HepG2 (cell line): ENCODE results near the gene MCC. TPM values are rescaled to one million over a fixed set of nuclear protein-coding genes. Genes with fewer than 3 reads are reported as not detected.

Experiments
- ATAC-seq: fragments of 200-7000 bp; cut with Tn5 transposase; 3 replicates; pipeline ENCODE4 v1.9.1; 2020; ENCODE audit warnings: mild to moderate bottlenecking, moderate library complexity
- BruUV-seq: library from RNA; stranded (reverse); fragments of 400-500 nt; replicated peaks from 2 replicates; lab custom pipeline; 2021; lab: Mats Ljungman, UMichigan
- CTCF ChIA-PET: fragments of 300-600 bp; formaldehyde crosslinking; extraction: SDS; loops from one replicate; lab custom pipeline; 2021; ENCODE audit warnings: low total read pairs, inconsistent platforms, low intra/inter-chr PET ratio; lab: Yijun Ruan, JAX
- POLR2A ChIA-PET: fragments of 350-600 bp; sonication (Branson Sonifier 250); formaldehyde crosslinking; loops from one replicate; lab custom pipeline; 2020; ENCODE audit warnings: antibody characterized with exemption, inconsistent platforms; lab: Yijun Ruan, JAX
- DNase-seq: peaks from one replicate; pipeline ENCODE4 v3.0.0-alpha.2; 2015; ENCODE audit warnings: low spot score
- FAIRE-seq: peaks from 3 replicates; lab custom pipeline; 2011; peaks lifted over from hg19 to GRCh38; lab: Jason Lieb, UNC
- H2AFZ ChIP-seq: one replicate; pipeline ENCODE4 v1.6.1; 2011; ENCODE audit warnings: low read length, inconsistent platforms
- H3K27ac ChIP-seq: fragments of 300-600 bp; 3 replicates; pipeline ENCODE4 v1.8.0; 2011; ENCODE audit warnings: mixed run types, mild to moderate bottlenecking, mixed read lengths, low read length, inconsistent platforms; ENCODE audit not compliant: insufficient read depth; ENCODE audit errors: extremely low read length
- H3K27me3 ChIP-seq, 2 experiments: fragments of 200-600 bp in 1 of 2; 2 replicates in 1 of 2; 3 replicates in 1 of 2; pipeline versions ENCODE4 v1.6.0 to v1.8.0; 2011; ENCODE audit warnings: low read length in 2 of 2, mild to moderate bottlenecking in 2 of 2, moderate library complexity in 2 of 2, inconsistent platforms in 1 of 2; ENCODE audit not compliant: insufficient read depth in 2 of 2, control insufficient read depth in 1 of 2
- H3K36me3 ChIP-seq, 2 experiments: fragments of 200-600 bp in 1 of 2; replicated peaks in 1 of 2; 2 replicates in 1 of 2; 3 replicates in 1 of 2; pipeline versions ENCODE4 v1.5.1 to v1.8.0; 2011; ENCODE audit warnings: low read length in 2 of 2, inconsistent platforms in 1 of 2; ENCODE audit not compliant: insufficient read depth in 2 of 2, control insufficient read depth in 1 of 2
- H3K4me1 ChIP-seq: 2 replicates; pipeline ENCODE4 v1.5.1; 2012; ENCODE audit warnings: low read length, inconsistent platforms; ENCODE audit not compliant: insufficient read depth
- H3K4me2 ChIP-seq: 2 replicates; pipeline ENCODE4 v1.6.0; 2011; ENCODE audit warnings: low read depth, low read length, inconsistent platforms
- H3K4me3 ChIP-seq, 3 experiments: fragments of 200-600 bp in 1 of 3; sonication (generic), shearing (Covaris generic) in 1 of 3; replicated peaks in 1 of 3; 2 replicates each; pipeline ENCODE4 v1.5.1; 2011 to 2016; ENCODE audit warnings: low read length in 3 of 3, inconsistent platforms in 2 of 3, low read depth in 2 of 3, mild to moderate bottlenecking in 2 of 3, control low read depth in 1 of 3, mixed read lengths in 1 of 3; ENCODE audit not compliant: insufficient read depth in 1 of 3
- H3K79me2 ChIP-seq: one replicate; pipeline ENCODE4 v1.6.1; 2011; ENCODE audit warnings: low read length, inconsistent platforms; ENCODE audit not compliant: insufficient read depth
- H3K9ac ChIP-seq: 2 replicates; pipeline ENCODE4 v1.6.0; 2011; ENCODE audit warnings: mild to moderate bottlenecking, low read depth, low read length, inconsistent platforms; ENCODE audit not compliant: insufficient read depth
- H3K9me3 ChIP-seq: 2 replicates; pipeline ENCODE4 v1.5.1; 2012; ENCODE audit warnings: mild to moderate bottlenecking, low read length
- H4K20me1 ChIP-seq: 2 replicates; pipeline ENCODE4 v1.6.0; 2011; ENCODE audit warnings: inconsistent platforms, mild to moderate bottlenecking, low read length, moderate library complexity; ENCODE audit not compliant: insufficient read depth
- ATF5 ChIP-seq: sonication (generic); formaldehyde crosslinking; IDR thresholded peaks from 2 replicates; pipeline ENCODE4 v1.4.0; 2020; ENCODE audit warnings: mild to moderate bottlenecking, low read depth, missing genetic modification reagents
- E2F2 ChIP-seq: sonication (generic); formaldehyde crosslinking; IDR thresholded peaks from 2 replicates; pipeline ENCODE4 v1.4.0; 2020; ENCODE audit warnings: missing genetic modification reagents, borderline replicate concordance
- ETS1 ChIP-seq: sonication (generic); formaldehyde crosslinking; IDR thresholded peaks from 2 replicates; pipeline ENCODE4 v1.4.0; 2020; ENCODE audit warnings: missing genetic modification reagents
- MNT ChIP-seq: fragments of 450-650 bp; IDR thresholded peaks from 2 replicates; pipeline ENCODE4 v1.6.1; 2016
- TFDP2 ChIP-seq: sonication (generic); formaldehyde crosslinking; IDR thresholded peaks from 2 replicates; pipeline ENCODE4 v1.4.0; 2020; ENCODE audit warnings: missing genetic modification reagents
- ZNF12 ChIP-seq: sonication (generic); formaldehyde crosslinking; IDR thresholded peaks from 2 replicates; pipeline ENCODE4 v1.5.0; 2020; ENCODE audit warnings: missing genetic modification reagents
- ZNF33B ChIP-seq: sonication (generic); formaldehyde crosslinking; IDR thresholded peaks from 2 replicates; pipeline ENCODE4 v1.5.1; 2020; ENCODE audit warnings: mild to moderate bottlenecking, missing genetic modification reagents
- ZNF441 ChIP-seq: sonication (generic); formaldehyde crosslinking; IDR thresholded peaks from 2 replicates; pipeline ENCODE4 v1.7.0; 2021; ENCODE audit warnings: missing genetic modification reagents, borderline replicate concordance
- WGBS: methylation state at CpG from one replicate; pipeline ENCODE4 v1.1.6; 2017; ENCODE audit warnings: low lambda C conversion rate; 5-methylcytosine and 5-hydroxymethylcytosine counted together
- in situ Hi-C: cut with HindIII; loops from 2 replicates; pipeline ENCODE4 v1.10.0; 2017; ENCODE audit warnings: low pct_unique_long_range_greater_than_20kb; ENCODE audit not compliant: extremely low pct_ligation_motif_present
- intact Hi-C: fragments of 100-400 bp; cut with micrococcal nuclease; formaldehyde crosslinking; loops from one replicate; pipeline ENCODE4 v1.10.0; 2022; ENCODE audit not compliant: unreplicated experiment
- polyA plus RNA-seq, 8 experiments: library from polyadenylated mRNA; depleted of rRNA in 3 of 8; stranded (reverse) in 7 of 8; unstranded in 1 of 8; fragments of >200 nt; fragmentation: Illumina TruSeq in 4 of 8; extraction: Trizol in 4 of 8; gene quantifications; 2 replicates each; pipeline versions ENCODE4 v1.2.1 to v1.2.3, GENCODE V29; 2011 to 2016; ENCODE audit warnings: low read depth in 4 of 8, missing spikeins in 1 of 8, mixed read lengths in 1 of 8; ENCODE audit not compliant: insufficient read depth in 1 of 8
- total RNA-seq, 5 experiments: library from RNA; depleted of rRNA; stranded (reverse); fragments of >200 nt; fragmentation: Illumina TruSeq; extraction: Trizol; gene quantifications; 2 replicates each; pipeline ENCODE4 v1.2.3, GENCODE V29; 2016; ENCODE audit warnings: low read depth in 1 of 5

Gene MCC
- total and polyA plus RNA-seq, 2 of the 13 experiments (the other 11 are each of a cell fraction or from before 2014, with no cell fraction given), result 0.55 to 2.4 TPM

GRCh38 chr5:113340537-113340936 is 147.7 kb downstream of the MCC start:
- no peak for FAIRE-seq
- DNase-seq, result no peak
- intact Hi-C loops, result no loop called here
- in situ Hi-C loops, result no loop called here
- Histone ChIP-seq H3K9ac (no peak overlapping the region), H2AFZ (no peak overlapping the region), H3K79me2 (no peaks in the 10 kb centered on the region), H4K20me1 (no peaks in the 10 kb centered on the region), H3K4me2 (no peak overlapping the region), H3K4me1 (no peaks in the 10 kb centered on the region), H3K27ac (no peak overlapping the region), H3K4me3 (no peak overlapping the region), H3K27me3 (peaks cover 0 to 5% of the 10 kb centered on the region in 2 experiments; a peak in 2 of 5 replicates), H3K36me3 (no peaks in the 10 kb centered on the region), H3K9me3 (no peaks in the 10 kb centered on the region)
- no peak for TF ChIP-seq TFDP2 (CRISPR knock-in tag)
- TF ChIP-seq MNT, result peak; percentile 57
- WGBS, result 38% methylated on average over 4 of the region's 7 CpGs
- ChIA-PET POLR2A (no interaction called here), CTCF (no interaction called here)
- no TSS peak for BruUV-seq
- peak; percentile 54 for ATAC-seq

GRCh38 chr5:113338628-113339027 is 149.6 kb downstream of the MCC start:
- BruUV-seq, result no TSS peak
- in situ Hi-C loops (no loop called here), intact Hi-C loops (loop anchor here (5.0 kb wide), 1 partner anchor 269 kb away; no protein-coding TSS in a partner anchor)
- no peaks in the 10 kb centered on the region for H3K4me1 ChIP-seq
- no peak overlapping the region for H2AFZ ChIP-seq
- ATAC-seq, result no peak
- ChIA-PET CTCF (no interaction called here), POLR2A (no interaction called here)
- H3K27ac ChIP-seq, result no peak overlapping the region
- no peak overlapping the region for H3K4me2 ChIP-seq
- whole genome bisulfite sequencing, result 25% methylated on average over 3 of the region's 3 CpGs
- FAIRE-seq, result no peak
- no peaks in the 10 kb centered on the region for H4K20me1 ChIP-seq
- H3K9me3 ChIP-seq, result no peaks in the 10 kb centered on the region
- no peaks in the 10 kb centered on the region for H3K36me3 ChIP-seq
- no peak for DNase-seq
- no peaks in the 10 kb centered on the region for H3K79me2 ChIP-seq
- no peak overlapping the region for H3K4me3 ChIP-seq
- H3K9ac ChIP-seq, result no peak overlapping the region
- H3K27me3 ChIP-seq, result peaks cover 0 to 5% of the 10 kb centered on the region in 2 experiments; a peak in 2 of 5 replicates
- TF ChIP-seq ATF5 (CRISPR knock-in tag) (no peak), ZNF33B (CRISPR knock-in tag) (no peak), E2F2 (no peak), ETS1 (no peak), ZNF12 (CRISPR knock-in tag) (no peak), ZNF441 (CRISPR knock-in tag) (no peak)
